Fibroblast of mammary gland (primary cell): Measurements from ENCODE around the gene RTP2.

Source experiments
- DNase-seq: peaks from one replicate; pipeline ENCODE4 v3.0.0-alpha.2; 2010; ENCODE audit warnings: low read depth
- H3K4me3 ChIP-seq: 2 replicates; pipeline ENCODE4 v1.5.1; 2011; ENCODE audit warnings: low read depth, mild to moderate bottlenecking, low read length, moderate library complexity; ENCODE audit not compliant: control insufficient read depth
- CTCF ChIP-seq: conservative IDR thresholded peaks from 2 replicates; pipeline ENCODE4 v1.5.1; 2011; ENCODE audit warnings: low read depth, low read length, inconsistent platforms; ENCODE audit not compliant: control insufficient read depth, insufficient read depth

The RTP2 gene

GRCh38 chr3:187737368-187738070 is 35.2 kb upstream of the RTP2 start:
- TF ChIP-seq CTCF, result peak; percentile 2
- peak; percentile 69 for DNase-seq
- peak overlapping the region; percentile 63 for H3K4me3 ChIP-seq

GRCh38 chr3:187737006-187737367 is 34.6 kb upstream of the RTP2 start:
- no peak for TF ChIP-seq CTCF
- peak overlapping the region; percentile 63 for H3K4me3 ChIP-seq
- no peak for DNase-seq

GRCh38 chr3:187736418-187736871 is 34.1 kb upstream of the RTP2 start:
- no peak for TF ChIP-seq CTCF
- peak; percentile 90 for DNase-seq
- H3K4me3 ChIP-seq, result no peak overlapping the region

GRCh38 chr3:187735837-187736236 is 33.5 kb upstream of the RTP2 start:
- H3K4me3 ChIP-seq, result no peak overlapping the region
- TF ChIP-seq CTCF, result no peak
- DNase-seq, result no peak

GRCh38 chr3:187735383-187735782 is 33.0 kb upstream of the RTP2 start:
- TF ChIP-seq CTCF, result no peak

GRCh38 chr3:187734841-187735240 is 32.5 kb upstream of the RTP2 start:
- no peak for TF ChIP-seq CTCF

More at GRCh38 chr3:187735383-187735782, 33.0 kb upstream of the RTP2 start:
- no peak for DNase-seq
- H3K4me3 ChIP-seq, result no peak overlapping the region

More at GRCh38 chr3:187734841-187735240, 32.5 kb upstream of the RTP2 start:
- DNase-seq, result no peak
- H3K4me3 ChIP-seq, result no peak overlapping the region
